ENCODE results near the gene LDLRAD4. TPM values are rescaled to one million over a fixed set of nuclear protein-coding genes. Genes with fewer than 3 reads are reported as not detected.

Gene LDLRAD4
- total RNA-seq (ENCODE audit: insufficient read depth, low replicate concordance): 104 TPM

GRCh38 chr18:13218368-13218991, at the start of gene LDLRAD4:
Gene LDLRAD4, plus strand, starts transcription at chr18:13218760.
- peak; percentile 68 for DNase-seq (ENCODE audit: low spot score)

- DNase-seq (ENCODE audit: low spot score): no peak
Measured at GRCh38 chr18:13173578-13174145, 44.9 kb upstream of the LDLRAD4 start.

- DNase-seq (ENCODE audit: low spot score): no peak
Measured at GRCh38 chr18:13175266-13175665, 43.3 kb upstream of the LDLRAD4 start.

GRCh38 chr18:13175754-13176210, 42.8 kb upstream of the LDLRAD4 start:
- DNase-seq (ENCODE audit: low spot score): no peak

- DNase-seq (ENCODE audit: low spot score): no peak
Measured at GRCh38 chr18:13176847-13177246, 41.7 kb upstream of the LDLRAD4 start.

DNA sequence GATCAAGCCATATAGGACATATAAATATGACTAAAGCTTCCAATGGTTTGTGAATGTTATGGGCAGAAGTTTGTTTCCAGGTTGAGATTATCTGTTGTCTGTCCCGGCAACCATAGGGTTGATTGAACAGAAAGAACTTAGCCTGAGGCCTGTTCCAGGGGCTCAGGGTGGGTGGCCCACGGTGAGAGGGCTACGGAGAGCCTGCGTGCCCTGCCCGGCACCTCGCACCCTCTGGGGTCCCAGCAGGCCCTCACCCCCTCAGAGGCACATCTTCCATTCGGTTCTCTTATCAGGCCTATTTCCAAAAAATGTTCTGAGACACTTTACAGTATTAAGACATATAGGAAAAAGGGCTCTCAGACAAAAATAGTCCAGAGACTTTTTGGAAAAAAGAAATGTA, 40.4 kb upstream of the LDLRAD4 start:
- DNase-seq (ENCODE audit: low spot score): no peak

DNA sequence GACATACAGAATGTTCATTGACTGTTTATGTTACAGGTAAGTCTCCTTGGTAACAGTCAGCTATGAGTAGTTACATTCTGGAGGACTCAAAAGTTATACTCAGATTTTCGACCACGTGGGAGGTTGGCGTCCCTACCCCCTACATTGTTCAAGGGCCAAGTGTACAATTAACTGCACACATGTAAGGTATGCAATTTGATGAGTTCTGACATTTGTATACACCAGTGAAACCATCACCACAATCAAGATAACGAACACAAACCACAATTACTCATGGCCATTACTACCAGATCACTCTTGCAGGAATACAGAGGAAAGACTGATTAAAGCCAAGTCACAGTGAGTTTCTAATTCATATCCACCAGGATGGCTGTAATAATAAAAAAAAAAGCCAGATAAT, 39.6 kb upstream of the LDLRAD4 start:
- DNase-seq (ENCODE audit: low spot score): no peak

GRCh38 chr18:13179566-13180113, 38.9 kb upstream of the LDLRAD4 start:
- no peak for DNase-seq (ENCODE audit: low spot score)

DNA sequence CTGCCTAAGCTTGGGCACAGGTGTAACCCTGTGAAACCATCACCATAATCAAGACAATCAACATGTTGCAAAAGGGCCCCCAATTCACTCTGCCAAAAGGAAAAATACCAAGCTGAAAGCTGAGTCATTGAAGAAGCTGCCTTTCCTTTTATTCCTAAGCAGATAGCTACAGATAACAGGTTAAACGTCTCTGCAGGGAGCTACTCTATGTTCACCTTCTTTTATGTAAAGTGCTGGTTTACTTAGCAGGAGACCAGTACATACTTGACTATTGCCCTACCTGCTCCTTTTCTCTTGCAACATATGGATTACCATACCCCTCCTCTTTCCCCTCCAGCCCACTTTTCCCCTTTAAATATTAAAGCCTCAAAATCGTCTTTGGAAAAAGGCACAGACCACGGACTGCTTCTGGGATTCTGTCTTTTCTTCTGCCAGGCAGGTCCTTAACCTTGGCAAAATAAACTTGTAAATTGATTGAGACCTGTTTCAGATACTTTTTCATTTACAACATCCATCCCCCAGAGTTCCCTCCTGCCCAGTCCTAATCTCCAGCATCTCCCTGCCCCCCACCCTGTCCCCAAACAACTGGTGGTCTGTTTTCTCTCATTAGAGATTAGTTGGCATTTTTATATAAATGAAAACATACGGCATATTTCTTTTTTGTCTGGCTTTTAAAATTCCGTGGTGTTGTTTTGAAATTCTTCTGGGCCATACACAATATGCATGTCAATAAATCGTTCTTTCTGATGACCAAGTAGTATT, 37.8 kb upstream of the LDLRAD4 start:
- no peak for DNase-seq (ENCODE audit: low spot score)

GRCh38 chr18:13181765-13182164, 36.8 kb upstream of the LDLRAD4 start:
- DNase-seq (ENCODE audit: low spot score): no peak

- peak; percentile 8 for DNase-seq (ENCODE audit: low spot score)
Measured at GRCh38 chr18:13183359-13183758, 35.2 kb upstream of the LDLRAD4 start.

DNA sequence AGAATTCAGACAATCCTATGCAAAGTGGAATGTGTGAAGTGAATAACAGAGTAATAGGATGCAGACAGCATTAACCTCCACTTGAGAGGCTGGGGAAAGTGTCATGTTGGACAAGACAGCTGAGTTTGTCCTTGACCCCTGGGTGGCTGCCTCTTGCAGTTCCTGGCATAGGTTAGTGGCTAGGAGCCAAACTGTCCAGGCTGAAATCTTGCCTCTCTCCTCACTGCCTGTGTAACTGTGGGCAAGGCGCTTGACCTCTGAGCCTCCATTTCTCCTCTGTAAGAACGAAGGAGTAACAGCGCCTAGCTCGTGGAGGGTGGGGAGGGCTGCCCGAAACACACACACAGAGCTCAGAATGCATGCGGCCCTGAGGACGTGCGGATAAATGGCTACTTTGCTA, 34.8 kb upstream of the LDLRAD4 start:
- DNase-seq (ENCODE audit: low spot score): no peak

GRCh38 chr18:13184396-13184795, 34.2 kb upstream of the LDLRAD4 start:
- no peak for DNase-seq (ENCODE audit: low spot score)

DNA sequence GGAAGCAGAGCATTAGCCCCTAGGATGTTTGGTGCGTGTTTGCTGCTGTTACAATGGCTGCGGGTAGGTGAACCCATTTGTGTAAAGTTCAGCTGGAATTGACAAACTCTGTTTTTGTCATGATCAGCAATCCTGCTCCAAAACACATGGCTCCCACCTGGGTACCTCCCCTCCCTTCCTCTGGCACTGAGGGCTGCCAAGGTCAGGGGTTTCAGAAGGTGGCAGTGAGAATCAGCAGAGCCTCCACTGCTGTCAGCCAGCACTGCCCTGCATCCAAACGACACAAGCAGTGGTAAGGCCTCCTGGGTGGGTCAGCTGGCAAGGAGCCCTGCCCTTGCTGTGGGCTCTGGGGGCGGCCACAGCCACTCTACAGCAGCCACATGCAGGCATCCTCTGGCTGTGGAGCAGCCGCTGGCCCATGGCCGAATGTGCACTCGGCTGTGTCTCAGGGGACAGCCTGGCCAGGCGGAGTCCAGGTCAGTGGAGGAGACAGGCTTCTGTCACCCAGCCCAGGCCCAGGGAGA, 32.8 kb upstream of the LDLRAD4 start:
- no peak for DNase-seq (ENCODE audit: low spot score)

DNA sequence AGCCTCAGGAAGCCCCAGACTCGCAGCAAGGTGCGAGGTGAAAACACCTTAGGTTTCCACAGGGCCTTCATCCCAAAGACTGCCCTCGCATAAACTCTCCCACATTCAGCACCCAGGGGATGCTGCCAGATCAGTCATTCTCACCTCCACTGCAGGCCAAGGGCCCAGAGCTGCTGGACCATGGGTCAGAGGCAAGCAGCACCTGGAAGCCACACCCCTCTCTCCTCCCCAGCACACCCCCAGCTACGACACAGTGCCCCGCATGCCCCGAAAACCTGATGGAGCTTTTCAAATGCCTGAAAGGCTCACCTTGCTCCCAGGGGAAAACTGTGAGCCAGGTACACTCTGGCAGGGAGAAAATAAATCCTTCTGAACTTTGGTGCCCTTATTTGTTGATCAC, 31.9 kb upstream of the LDLRAD4 start:
- no peak for DNase-seq (ENCODE audit: low spot score)

DNA sequence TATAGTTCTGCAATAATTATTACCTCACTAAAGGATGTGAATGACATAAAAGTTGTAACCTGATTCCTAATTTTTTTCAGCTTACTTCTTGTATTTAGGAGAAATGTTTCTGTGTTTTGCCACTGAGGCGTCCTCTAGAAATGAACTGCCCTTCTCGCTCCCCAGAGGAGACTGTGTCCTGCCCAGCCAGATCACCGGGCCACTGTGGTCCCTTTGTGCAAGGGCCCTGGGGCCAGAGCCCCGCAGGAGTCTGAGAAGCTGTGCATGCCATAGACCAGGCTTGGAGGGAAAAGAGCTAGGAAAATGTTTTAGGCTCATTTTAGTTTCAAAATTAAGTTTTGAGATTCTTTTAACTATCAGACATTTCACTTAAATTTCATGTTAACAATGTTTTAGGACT, 31.1 kb upstream of the LDLRAD4 start:
- no peak for DNase-seq (ENCODE audit: low spot score)

DNA sequence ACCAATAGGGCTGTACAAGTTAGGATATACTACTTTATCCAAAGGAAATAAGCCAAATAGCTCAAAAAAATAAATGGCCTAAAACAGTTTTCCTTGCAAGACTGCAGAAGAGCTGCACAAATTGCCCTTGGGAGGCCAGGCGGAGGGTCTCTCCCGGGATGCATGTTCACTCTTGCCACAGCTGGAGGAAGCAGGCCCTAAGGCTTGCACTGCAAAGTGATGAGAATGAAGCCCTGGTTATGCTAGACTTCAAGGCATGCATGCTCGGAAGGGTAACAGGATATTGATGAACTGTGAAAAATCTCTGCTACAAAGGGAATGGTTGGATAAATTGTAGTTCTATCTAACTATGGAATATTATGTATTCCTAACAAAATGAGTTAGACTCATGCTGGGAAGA, 27.5 kb upstream of the LDLRAD4 start:
- DNase-seq (ENCODE audit: low spot score): no peak

DNA sequence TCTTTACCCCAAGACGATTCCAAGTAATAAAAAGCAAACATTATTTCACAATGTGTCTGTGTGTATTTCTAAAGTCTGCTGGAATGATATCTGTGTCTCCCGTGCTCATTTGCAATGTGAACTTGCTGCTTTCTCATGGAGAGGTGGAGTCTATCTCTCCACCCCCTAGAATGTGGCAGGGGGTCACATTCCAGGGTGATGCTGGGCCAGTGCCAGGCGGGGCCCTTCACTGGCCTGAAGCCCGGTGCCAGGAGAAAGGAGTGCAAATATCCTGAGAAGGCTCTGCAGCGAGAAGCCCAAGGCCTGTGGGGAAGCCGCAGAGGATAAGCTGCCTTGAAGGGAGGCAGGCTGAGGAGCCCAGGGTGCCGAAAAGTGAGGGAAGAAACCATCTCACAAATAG, 26.8 kb upstream of the LDLRAD4 start:
- DNase-seq (ENCODE audit: low spot score): peak; percentile 56

GRCh38 chr18:13192970-13193369, 25.6 kb upstream of the LDLRAD4 start:
- no peak for DNase-seq (ENCODE audit: low spot score)

DNA sequence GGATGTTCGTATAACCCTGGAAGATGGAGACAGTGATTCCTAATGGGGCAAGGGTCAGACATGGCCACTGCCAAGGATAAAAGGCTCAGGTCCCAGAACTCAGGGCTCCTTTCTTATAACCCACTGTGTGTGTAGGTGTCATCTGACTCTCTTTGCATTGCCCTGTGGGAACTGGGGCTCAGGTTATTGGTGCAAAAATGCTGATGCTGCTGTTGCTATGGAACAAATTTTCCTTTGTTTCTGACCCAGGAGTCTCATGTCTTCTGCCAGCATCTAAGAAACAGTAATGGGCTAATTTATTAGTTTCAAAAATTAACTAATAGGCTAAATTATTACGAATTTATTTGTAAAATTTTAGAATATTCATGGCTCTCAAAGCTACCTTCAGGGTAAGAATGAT, 24.3 kb upstream of the LDLRAD4 start:
- DNase-seq (ENCODE audit: low spot score): no peak

DNA sequence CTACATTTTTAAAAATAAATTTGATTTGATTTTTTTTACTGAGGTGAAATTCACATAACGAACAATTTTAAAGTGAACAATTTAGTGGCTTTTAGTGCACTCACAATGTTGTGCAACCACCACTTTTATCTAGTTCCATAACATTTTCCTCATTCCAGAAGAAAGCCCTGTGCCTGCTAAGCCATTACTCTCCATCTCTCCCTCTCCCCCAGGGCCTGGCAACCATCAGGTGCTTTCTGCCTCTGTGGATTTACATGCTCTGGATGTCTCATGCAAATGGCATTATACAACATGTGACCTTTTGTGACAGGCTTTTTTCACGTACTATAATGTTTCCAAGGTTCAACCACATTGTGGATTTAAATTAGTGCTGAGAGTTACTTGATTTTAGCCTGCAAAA, 19.9 kb upstream of the LDLRAD4 start:
- DNase-seq (ENCODE audit: low spot score): no peak

DNA sequence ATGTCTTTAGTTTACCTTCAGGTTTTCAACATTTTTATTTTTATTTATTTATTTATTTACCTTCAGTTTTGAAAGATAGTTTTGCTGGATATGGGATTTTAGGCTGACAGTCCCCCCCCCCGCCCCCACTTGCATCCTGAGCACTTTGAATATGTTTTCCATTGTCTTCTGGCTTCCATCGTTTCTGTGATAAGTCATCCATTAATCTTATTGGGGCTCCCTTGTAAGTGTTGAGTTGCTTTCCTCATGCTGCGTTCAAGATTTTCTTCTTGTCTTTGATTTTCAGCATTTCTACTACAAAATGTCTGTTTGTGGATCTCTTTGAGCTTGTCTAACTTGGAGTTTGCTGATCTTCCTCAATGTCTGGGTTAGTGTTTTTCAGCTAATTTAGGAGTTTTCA, 19.4 kb upstream of the LDLRAD4 start:
- no peak for DNase-seq (ENCODE audit: low spot score)
